SK-N-MC (cell line): ENCODE data around the gene MOB3B.

Experiments used
- EZH2 ChIP-seq: fragments of 200-600 bp; sonication (generic); IDR thresholded peaks from one replicate; pipeline ENCODE4 v1.6.1; 2017; ENCODE audit warnings: antibody characterized with exemption
- POLR2AphosphoS5 ChIP-seq: IDR thresholded peaks from 2 replicates; pipeline ENCODE4 v1.6.1; 2012; ENCODE audit warnings: mild to moderate bottlenecking, low read depth, low read length, borderline replicate concordance

DNA sequence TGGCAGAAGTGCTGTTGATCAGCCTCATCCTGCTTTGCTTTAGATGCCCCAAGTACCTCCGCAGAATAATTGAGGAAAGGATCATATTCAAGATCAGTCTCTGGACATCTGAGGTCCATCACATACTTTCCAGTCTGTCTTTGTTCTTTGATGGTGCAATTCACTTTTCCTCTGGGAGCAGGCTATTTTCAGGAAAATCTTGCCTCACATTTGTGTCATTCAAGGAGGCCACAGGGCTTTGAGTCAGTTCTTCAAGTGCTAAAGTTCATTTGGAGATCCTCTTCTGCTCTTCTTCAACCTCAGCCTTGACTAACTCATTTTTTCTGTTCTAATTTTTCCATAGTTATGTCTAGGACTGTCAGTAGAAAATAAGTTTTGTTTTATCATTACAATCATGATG is 251.2 kb downstream of the MOB3B start:
- TF ChIP-seq EZH2 (no peak), POLR2AphosphoS5 (no peak)
